GM12878 (cell line): ENCODE measurements around the gene RGPD5.
"Not testable (repeated sequence)": the region's sequence is repeated elsewhere in the genome, so short reads cannot be mapped to it uniquely, and the experiment has no call there.

Experiments
- BRCA1 ChIP-seq: IDR thresholded peaks from 2 replicates; pipeline ENCODE4 v1.6.1; 2011; ENCODE audit warnings: low read depth, low read length, improper control_type of control experiment
- CEBPB ChIP-seq, 2 experiments: fragments of 150-350 bp in 1 of 2; IDR thresholded peaks; 2 replicates each; pipeline ENCODE4 v1.6.1; 2012 to 2014; ENCODE audit warnings: low read depth in 2 of 2, low read length in 2 of 2, borderline replicate concordance in 1 of 2, inconsistent platforms in 1 of 2
- FOXK2 ChIP-seq: fragments of 450-650 bp; IDR thresholded peaks from 2 replicates; pipeline ENCODE4 v1.6.1; 2017; ENCODE audit warnings: mild to moderate bottlenecking, moderate library complexity
- MAX ChIP-seq: IDR thresholded peaks from 2 replicates; pipeline ENCODE4 v1.6.1; 2012; ENCODE audit warnings: low read depth, low read length, improper control_type of control experiment
- POLR2AphosphoS5 ChIP-seq: IDR thresholded peaks from 2 replicates; pipeline ENCODE4 v1.6.1; 2011; ENCODE audit warnings: mild to moderate bottlenecking, low read length, inconsistent platforms

- TF ChIP-seq POLR2AphosphoS5; MAX; FOXK2; BRCA1; CEBPB (IDR thresholded peaks at IDR 0.05; ENCODE audit: borderline replicate concordance in 1 of 2, low read depth in 2 of 2, low read length in 2 of 2): not testable (repeated sequence)
These were observed 15.0 kb upstream of the RGPD5 start for GRCh38 chr2:109779118-109779517.
